Measurements from ENCODE around the gene RENBP. TPM values are rescaled to one million over a fixed set of nuclear protein-coding genes. Genes with fewer than 3 reads are reported as not detected.

RENBP gene
- total RNA-seq, 1 donor, result 6.5 TPM

DNA sequence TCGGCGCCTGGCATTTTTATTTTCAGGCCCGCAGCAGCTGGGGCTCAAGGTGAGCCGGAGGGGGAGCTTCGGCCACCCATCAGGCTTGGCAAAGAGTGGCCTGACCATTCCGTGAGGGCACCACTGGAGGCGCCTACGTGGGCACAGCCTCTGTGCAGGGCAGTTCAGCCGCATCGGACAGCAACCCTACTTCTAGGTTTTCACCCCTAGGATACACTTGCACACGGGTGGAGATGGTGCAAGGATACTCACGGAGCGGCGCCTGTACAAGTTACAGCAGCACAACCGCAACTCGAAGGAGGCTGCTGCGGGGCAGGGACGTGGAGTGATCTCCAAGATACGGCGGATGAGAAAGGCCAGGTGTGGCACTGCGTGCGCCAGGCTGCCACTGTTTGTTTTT lies 16.3 kb upstream of the RENBP start:
- no peak overlapping the region for H3K4me2 ChIP-seq (ENCODE audit: insufficient read depth, low read length)
- H3K4me1 ChIP-seq (ENCODE audit: insufficient read depth, low read length), result no peaks in the 10 kb centered on the region
- no peak overlapping the region for H2AFZ ChIP-seq (ENCODE audit: low read length)
- peaks cover 51% of the 10 kb centered on the region for H3K36me3 ChIP-seq (ENCODE audit: insufficient read depth, low read length)
- TF ChIP-seq, protein P1, sequence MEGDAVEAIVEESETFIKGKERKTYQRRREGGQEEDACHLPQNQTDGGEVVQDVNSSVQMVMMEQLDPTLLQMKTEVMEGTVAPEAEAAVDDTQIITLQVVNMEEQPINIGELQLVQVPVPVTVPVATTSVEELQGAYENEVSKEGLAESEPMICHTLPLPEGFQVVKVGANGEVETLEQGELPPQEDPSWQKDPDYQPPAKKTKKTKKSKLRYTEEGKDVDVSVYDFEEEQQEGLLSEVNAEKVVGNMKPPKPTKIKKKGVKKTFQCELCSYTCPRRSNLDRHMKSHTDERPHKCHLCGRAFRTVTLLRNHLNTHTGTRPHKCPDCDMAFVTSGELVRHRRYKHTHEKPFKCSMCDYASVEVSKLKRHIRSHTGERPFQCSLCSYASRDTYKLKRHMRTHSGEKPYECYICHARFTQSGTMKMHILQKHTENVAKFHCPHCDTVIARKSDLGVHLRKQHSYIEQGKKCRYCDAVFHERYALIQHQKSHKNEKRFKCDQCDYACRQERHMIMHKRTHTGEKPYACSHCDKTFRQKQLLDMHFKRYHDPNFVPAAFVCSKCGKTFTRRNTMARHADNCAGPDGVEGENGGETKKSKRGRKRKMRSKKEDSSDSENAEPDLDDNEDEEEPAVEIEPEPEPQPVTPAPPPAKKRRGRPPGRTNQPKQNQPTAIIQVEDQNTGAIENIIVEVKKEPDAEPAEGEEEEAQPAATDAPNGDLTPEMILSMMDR (IDR thresholded peaks at IDR 0.05; ENCODE audit: extremely low read depth, low read depth, low read length), result no peak
- H3K79me2 ChIP-seq (ENCODE audit: insufficient read depth, low read length), result peaks cover 42% of the 10 kb centered on the region
- no peak overlapping the region for H3K4me3 ChIP-seq (ENCODE audit: insufficient read depth, low read length)
- H3K27ac ChIP-seq (ENCODE audit: low read depth, low read length), result no peak overlapping the region
- H3K9me3 ChIP-seq (ENCODE audit: low read depth, low read length), result no peaks in the 10 kb centered on the region
- no peak for DNase-seq (ENCODE audit: insufficient read length, low spot score, missing footprints)
- H3K27me3 ChIP-seq (ENCODE audit: insufficient read depth, low read length), result no peaks in the 10 kb centered on the region
- peaks cover 40% of the 10 kb centered on the region for H4K20me1 ChIP-seq (ENCODE audit: insufficient read depth, low read length)

DNA sequence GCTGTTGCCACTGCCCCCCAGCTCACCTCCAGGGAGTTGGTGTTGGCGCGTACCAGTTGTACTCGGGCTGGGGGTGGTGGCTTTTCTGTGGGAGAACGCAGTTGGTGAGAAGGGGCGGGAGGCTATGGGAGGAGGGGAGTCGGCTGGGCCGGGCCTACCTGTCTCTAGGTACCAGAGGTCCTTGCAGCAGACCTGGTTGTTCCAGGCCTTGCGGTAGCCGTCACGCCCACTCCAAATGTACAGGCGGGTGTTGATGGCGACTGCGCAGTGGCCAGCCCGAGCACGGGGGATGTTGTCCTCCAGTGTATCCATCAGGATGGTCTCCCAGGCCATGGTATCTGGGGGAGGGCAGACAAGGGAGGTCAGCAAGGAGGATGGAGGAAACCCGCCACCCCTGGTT lies 15.6 kb upstream of the RENBP start:
- Histone ChIP-seq H3K4me3 (ENCODE audit: insufficient read depth, low read length) (no peak overlapping the region), H3K4me1 (ENCODE audit: insufficient read depth, low read length) (no peaks in the 10 kb centered on the region), H3K79me2 (ENCODE audit: insufficient read depth, low read length) (peaks cover 35% of the 10 kb centered on the region), H3K4me2 (ENCODE audit: insufficient read depth, low read length) (no peak overlapping the region), H2AFZ (ENCODE audit: low read length) (no peak overlapping the region), H3K27me3 (ENCODE audit: insufficient read depth, low read length) (no peaks in the 10 kb centered on the region), H3K9me3 (ENCODE audit: low read depth, low read length) (no peaks in the 10 kb centered on the region), H4K20me1 (ENCODE audit: insufficient read depth, low read length) (peaks cover 33% of the 10 kb centered on the region), H3K36me3 (ENCODE audit: insufficient read depth, low read length) (peaks cover 53% of the 10 kb centered on the region), H3K27ac (ENCODE audit: low read depth, low read length) (no peak overlapping the region)
- no peak for DNase-seq (ENCODE audit: insufficient read length, low spot score, missing footprints)
- TF ChIP-seq, protein P1 (IDR thresholded peaks at IDR 0.05; ENCODE audit: extremely low read depth, low read depth, low read length), result no peak

DNA sequence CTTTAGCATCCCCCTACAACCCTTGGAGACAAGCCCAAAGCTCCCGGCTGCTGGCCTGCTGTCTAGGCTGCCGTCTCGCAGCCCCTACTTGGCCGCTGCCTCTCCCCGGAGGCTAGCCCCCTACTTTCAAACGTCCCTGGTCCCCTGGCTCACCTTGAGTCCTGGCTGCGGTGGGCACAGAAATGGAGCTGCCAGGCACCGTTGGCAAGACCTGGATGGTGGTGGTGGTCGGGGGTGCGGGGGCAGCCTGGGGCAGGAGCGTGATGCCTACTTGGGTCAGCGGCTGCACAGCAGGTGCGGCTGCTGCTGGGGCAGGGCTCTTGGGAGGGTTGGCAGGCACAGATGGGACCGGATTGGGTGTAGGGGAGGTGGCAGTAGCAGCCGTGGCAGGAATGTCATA lies 15.2 kb upstream of the RENBP start:
- no peak for DNase-seq (ENCODE audit: insufficient read length, low spot score, missing footprints)

DNA sequence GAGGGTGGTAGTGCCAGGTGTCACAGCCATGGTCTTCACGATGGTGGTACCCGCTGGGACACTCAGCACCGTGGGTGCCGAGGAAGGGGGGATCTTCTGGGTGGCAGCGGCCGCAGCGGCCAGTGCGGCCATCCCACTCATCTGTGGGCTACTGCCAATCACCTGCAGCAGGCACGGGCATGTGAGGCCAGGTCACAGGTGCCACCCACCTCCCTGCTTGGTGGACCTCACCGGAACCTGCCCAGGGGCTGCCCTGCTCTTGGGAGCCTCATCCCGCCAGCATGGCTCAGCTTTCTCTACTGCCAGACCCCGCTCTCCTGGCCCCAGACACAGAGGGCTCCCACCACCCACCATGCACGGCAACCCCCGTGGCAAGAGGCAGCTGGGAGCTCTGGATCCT lies 14.2 kb upstream of the RENBP start:
- Histone ChIP-seq H3K4me1 (ENCODE audit: insufficient read depth, low read length) (no peaks in the 10 kb centered on the region), H3K4me2 (ENCODE audit: insufficient read depth, low read length) (no peak overlapping the region), H3K27me3 (ENCODE audit: insufficient read depth, low read length) (no peaks in the 10 kb centered on the region), H2AFZ (ENCODE audit: low read length) (no peak overlapping the region), H3K36me3 (ENCODE audit: insufficient read depth, low read length) (peaks cover 68% of the 10 kb centered on the region), H3K9me3 (ENCODE audit: low read depth, low read length) (no peaks in the 10 kb centered on the region), H3K79me2 (ENCODE audit: insufficient read depth, low read length) (peaks cover 21% of the 10 kb centered on the region), H4K20me1 (ENCODE audit: insufficient read depth, low read length) (peaks cover 19% of the 10 kb centered on the region), H3K27ac (ENCODE audit: low read depth, low read length) (no peak overlapping the region), H3K4me3 (ENCODE audit: insufficient read depth, low read length) (no peak overlapping the region)
- TF ChIP-seq, protein P1 (IDR thresholded peaks at IDR 0.05; ENCODE audit: extremely low read depth, low read depth, low read length), result no peak
- no peak for DNase-seq (ENCODE audit: insufficient read length, low spot score, missing footprints)

More for the DNA sequence above, 15.2 kb upstream of the RENBP start:
- no peaks in the 10 kb centered on the region for H3K27me3 ChIP-seq (ENCODE audit: insufficient read depth, low read length)
- TF ChIP-seq, protein P1 (IDR thresholded peaks at IDR 0.05; ENCODE audit: extremely low read depth, low read depth, low read length), result no peak
- peaks cover 58% of the 10 kb centered on the region for H3K36me3 ChIP-seq (ENCODE audit: insufficient read depth, low read length)
- no peak overlapping the region for H3K4me2 ChIP-seq (ENCODE audit: insufficient read depth, low read length)
- H3K4me1 ChIP-seq (ENCODE audit: insufficient read depth, low read length), result no peaks in the 10 kb centered on the region
- H3K79me2 ChIP-seq (ENCODE audit: insufficient read depth, low read length), result peaks cover 31% of the 10 kb centered on the region
- H3K4me3 ChIP-seq (ENCODE audit: insufficient read depth, low read length), result no peak overlapping the region
- peaks cover 29% of the 10 kb centered on the region for H4K20me1 ChIP-seq (ENCODE audit: insufficient read depth, low read length)
- no peaks in the 10 kb centered on the region for H3K9me3 ChIP-seq (ENCODE audit: low read depth, low read length)
- H3K27ac ChIP-seq (ENCODE audit: low read depth, low read length), result no peak overlapping the region
- H2AFZ ChIP-seq (ENCODE audit: low read length), result no peak overlapping the region
